ENCODE data around the gene GMDS. TPM values are rescaled to one million over a fixed set of nuclear protein-coding genes. Genes with fewer than 3 reads are reported as not detected.
A peak's percentile ranks its signal among the peaks of the same experiment; 100 is the strongest.

Gene GMDS
- total RNA-seq, 2 donors from 2014 or later = 25.4 to 29.5 TPM

DNA sequence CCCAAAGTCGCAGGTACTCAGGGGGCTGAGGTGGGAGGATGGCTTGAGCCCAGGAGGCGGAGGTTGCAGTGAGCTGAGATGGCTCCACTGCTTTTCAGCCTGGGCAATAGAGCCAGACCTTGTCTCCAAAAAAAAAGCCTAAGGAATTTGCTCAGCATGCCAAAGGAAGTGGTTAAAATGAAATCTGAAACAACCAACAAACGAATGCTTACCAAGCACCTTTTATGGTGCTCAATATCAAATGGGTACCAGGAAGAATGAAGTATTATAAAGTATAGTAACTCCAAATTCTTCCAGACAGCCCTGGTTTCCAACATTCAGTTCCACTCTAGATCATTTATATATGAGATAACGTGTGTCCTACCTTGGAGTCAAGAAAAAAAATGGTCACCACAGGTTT, 14.0 kb downstream of the GMDS start:
- Mint-ChIP-seq H3K36me3 (ENCODE audit: low read depth) (no peaks in the 10 kb centered on the region), H3K27ac (peak overlapping the region; percentile 71), H3K27me3 (ENCODE audit: insufficient read depth) (no peaks in the 10 kb centered on the region), H3K4me3 (no peak overlapping the region), H3K4me1 (peaks cover 28% of the 10 kb centered on the region), H3K9me3 (no peaks in the 10 kb centered on the region)
- DNase-seq = no peak
- Histone ChIP-seq H3K27ac (ENCODE audit: low read depth, low read length) (no peak overlapping the region), H3K36me3 (ENCODE audit: control insufficient read depth, insufficient read depth, low read length) (no peaks in the 10 kb centered on the region), H3K9me3 (ENCODE audit: control insufficient read depth, low read length) (no peaks in the 10 kb centered on the region), H3K4me3 (ENCODE audit: low read length) (no peak overlapping the region), H3K9ac (ENCODE audit: extremely low read depth, low read length, poor library complexity, severe bottlenecking) (no peak overlapping the region), H3K27me3 (ENCODE audit: control insufficient read depth, insufficient read depth, low read length, poor library complexity, severe bottlenecking) (no peaks in the 10 kb centered on the region), H3K4me1 (ENCODE audit: control insufficient read depth, insufficient read depth, low read length) (peaks cover 3% of the 10 kb centered on the region)
- WGBS, 2 experiments (ENCODE audit: insufficient coverage in 1 of 2, insufficient read length in 1 of 2) = 95% methylated on average over 4 of the region's 4 CpGs; no CpG with 5 or more reads in 1 of the 2 experiments
- TF ChIP-seq, protein P1, sequence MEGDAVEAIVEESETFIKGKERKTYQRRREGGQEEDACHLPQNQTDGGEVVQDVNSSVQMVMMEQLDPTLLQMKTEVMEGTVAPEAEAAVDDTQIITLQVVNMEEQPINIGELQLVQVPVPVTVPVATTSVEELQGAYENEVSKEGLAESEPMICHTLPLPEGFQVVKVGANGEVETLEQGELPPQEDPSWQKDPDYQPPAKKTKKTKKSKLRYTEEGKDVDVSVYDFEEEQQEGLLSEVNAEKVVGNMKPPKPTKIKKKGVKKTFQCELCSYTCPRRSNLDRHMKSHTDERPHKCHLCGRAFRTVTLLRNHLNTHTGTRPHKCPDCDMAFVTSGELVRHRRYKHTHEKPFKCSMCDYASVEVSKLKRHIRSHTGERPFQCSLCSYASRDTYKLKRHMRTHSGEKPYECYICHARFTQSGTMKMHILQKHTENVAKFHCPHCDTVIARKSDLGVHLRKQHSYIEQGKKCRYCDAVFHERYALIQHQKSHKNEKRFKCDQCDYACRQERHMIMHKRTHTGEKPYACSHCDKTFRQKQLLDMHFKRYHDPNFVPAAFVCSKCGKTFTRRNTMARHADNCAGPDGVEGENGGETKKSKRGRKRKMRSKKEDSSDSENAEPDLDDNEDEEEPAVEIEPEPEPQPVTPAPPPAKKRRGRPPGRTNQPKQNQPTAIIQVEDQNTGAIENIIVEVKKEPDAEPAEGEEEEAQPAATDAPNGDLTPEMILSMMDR (conservative IDR thresholded peaks at IDR 0.05) = no peak

DNA sequence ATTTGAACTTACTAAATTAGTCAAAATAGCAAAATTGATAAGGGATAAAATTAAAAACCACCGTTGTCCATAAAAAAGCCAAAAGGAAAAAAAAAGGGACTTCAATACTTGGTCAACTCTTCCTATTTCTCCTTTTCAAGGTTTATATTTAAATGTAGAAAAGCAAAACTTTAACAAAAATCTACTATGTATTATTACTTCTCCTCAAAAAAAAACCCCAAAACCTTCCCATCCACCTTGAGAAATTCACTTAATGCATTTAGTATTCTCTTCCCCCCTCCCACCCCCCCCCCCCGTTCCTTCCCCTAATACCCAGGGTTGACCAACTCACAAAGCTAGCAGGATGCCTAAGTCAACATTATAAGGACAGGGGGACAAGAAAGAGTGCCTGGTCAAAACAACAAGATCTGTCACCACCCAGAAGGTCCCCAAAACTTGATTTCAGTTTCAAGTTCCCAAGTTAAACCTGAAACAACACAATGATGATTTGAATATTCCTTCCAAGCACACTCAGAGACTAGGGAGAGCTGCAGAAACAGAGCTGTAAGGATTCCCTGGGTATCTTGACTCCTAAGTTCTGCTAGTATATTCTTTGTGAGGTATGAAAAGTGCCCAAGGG, 14.6 kb downstream of the GMDS start:
- H3K27me3 Mint-ChIP-seq (ENCODE audit: insufficient read depth) = no peaks in the 10 kb centered on the region
- no peaks in the 10 kb centered on the region for H3K36me3 Mint-ChIP-seq (ENCODE audit: low read depth)
- Histone ChIP-seq H3K9me3 (ENCODE audit: control insufficient read depth, low read length) (no peaks in the 10 kb centered on the region), H3K9ac (ENCODE audit: extremely low read depth, low read length, poor library complexity, severe bottlenecking) (no peak overlapping the region), H3K36me3 (ENCODE audit: control insufficient read depth, insufficient read depth, low read length) (no peaks in the 10 kb centered on the region), H3K27ac (ENCODE audit: low read depth, low read length) (no peak overlapping the region), H3K27me3 (ENCODE audit: control insufficient read depth, insufficient read depth, low read length, poor library complexity, severe bottlenecking) (no peaks in the 10 kb centered on the region), H3K4me1 (ENCODE audit: control insufficient read depth, insufficient read depth, low read length) (peaks cover 3% of the 10 kb centered on the region), H3K4me3 (ENCODE audit: low read length) (no peak overlapping the region)
- peaks cover 35% of the 10 kb centered on the region for H3K4me1 Mint-ChIP-seq
- H3K9me3 Mint-ChIP-seq = no peaks in the 10 kb centered on the region
- WGBS, 2 experiments (ENCODE audit: insufficient coverage in 1 of 2, insufficient read length in 1 of 2) = no CpG with 5 or more reads among the region's 2 CpGs
- peak overlapping the region; percentile 71 for H3K27ac Mint-ChIP-seq
- no peak overlapping the region for H3K4me3 Mint-ChIP-seq
- DNase-seq = no peak
- TF ChIP-seq, protein P1 (conservative IDR thresholded peaks at IDR 0.05) = no peak

DNA sequence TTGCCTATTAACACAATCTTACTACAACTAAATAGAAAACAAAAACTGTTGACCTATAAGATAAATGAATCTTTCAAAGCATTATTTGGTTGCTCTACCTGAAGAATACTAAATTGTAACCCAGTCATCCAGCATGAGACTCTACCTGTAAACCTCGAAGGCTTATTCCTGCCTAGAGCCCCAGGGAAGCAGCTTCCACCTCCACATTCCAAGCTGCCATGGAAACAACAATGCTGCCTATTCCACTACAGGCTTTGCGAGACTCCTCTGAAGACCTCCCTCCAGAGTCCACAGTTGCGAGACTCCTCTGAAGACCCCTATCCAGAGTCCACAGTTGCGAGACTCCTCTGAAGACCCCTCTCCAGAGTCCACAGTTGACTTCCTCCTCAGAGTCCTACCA, 15.7 kb downstream of the GMDS start:
- H3K9me3 ChIP-seq (ENCODE audit: control insufficient read depth, low read length) = no peaks in the 10 kb centered on the region
- no peaks in the 10 kb centered on the region for H3K27me3 ChIP-seq (ENCODE audit: control insufficient read depth, insufficient read depth, low read length, poor library complexity, severe bottlenecking)
- peak; percentile 75 for DNase-seq
- H3K4me1 ChIP-seq (ENCODE audit: control insufficient read depth, insufficient read depth, low read length) = peaks cover 6% of the 10 kb centered on the region
- H3K4me3 ChIP-seq (ENCODE audit: low read length) = no peak overlapping the region
- H3K36me3 ChIP-seq (ENCODE audit: control insufficient read depth, insufficient read depth, low read length) = no peaks in the 10 kb centered on the region
- peaks cover 41% of the 10 kb centered on the region for H3K4me1 Mint-ChIP-seq
- H3K36me3 Mint-ChIP-seq (ENCODE audit: low read depth) = no peaks in the 10 kb centered on the region
- WGBS, 2 experiments (ENCODE audit: insufficient coverage in 1 of 2, insufficient read length in 1 of 2) = 80 to 84% methylated on average over 2 to 4 of the region's 4 CpGs
- TF ChIP-seq, protein P1 (conservative IDR thresholded peaks at IDR 0.05) = no peak
- no peak overlapping the region for H3K27ac ChIP-seq (ENCODE audit: low read depth, low read length)
- H3K9me3 Mint-ChIP-seq = no peaks in the 10 kb centered on the region
- H3K9ac ChIP-seq (ENCODE audit: extremely low read depth, low read length, poor library complexity, severe bottlenecking) = no peak overlapping the region
- no peak overlapping the region for H3K4me3 Mint-ChIP-seq
- H3K27ac Mint-ChIP-seq = peak overlapping the region; percentile 63
- no peaks in the 10 kb centered on the region for H3K27me3 Mint-ChIP-seq (ENCODE audit: insufficient read depth)

All from endodermal cell (in vitro differentiated cells).